GM19397 (cell line): Measurements from ENCODE around the gene SEMA5A.
A peak's percentile ranks its signal among the peaks of the same experiment; 100 is the strongest.

Source experiments
- ATAC-seq: cut with Tn5 transposase; IDR thresholded peaks from one replicate; pipeline ENCODE4 v1.9.1; 2021; ENCODE audit warnings: mild to moderate bottlenecking, moderate library complexity; ENCODE audit not compliant: unreplicated experiment

The SEMA5A gene

GRCh38 chr5:9151684-9152427, 394.0 kb downstream of the SEMA5A start:
- no peak for ATAC-seq

- ATAC-seq, result no peak
Measured at GRCh38 chr5:9149988-9150387, 395.9 kb downstream of the SEMA5A start.

- ATAC-seq, result no peak
Measured at GRCh38 chr5:9148242-9148641, 397.6 kb downstream of the SEMA5A start.

- ATAC-seq, result no peak
Measured at GRCh38 chr5:9140711-9141110, 405.2 kb downstream of the SEMA5A start.

- ATAC-seq, result no peak
Measured at GRCh38 chr5:9140202-9140601, 405.7 kb downstream of the SEMA5A start.

- ATAC-seq, result no peak
Measured at GRCh38 chr5:9139344-9139743, 406.5 kb downstream of the SEMA5A start.

GRCh38 chr5:9128136-9128535, 417.7 kb downstream of the SEMA5A start:
- ATAC-seq, result no peak

GRCh38 chr5:9126490-9126889, 419.4 kb downstream of the SEMA5A start:
- ATAC-seq, result peak; percentile 60

GRCh38 chr5:9125852-9126251, 420.0 kb downstream of the SEMA5A start:
- ATAC-seq, result peak; percentile 73

- ATAC-seq, result no peak
Measured at GRCh38 chr5:9124838-9125237, 421.0 kb downstream of the SEMA5A start.

GRCh38 chr5:9124071-9124470, 421.8 kb downstream of the SEMA5A start:
- ATAC-seq, result no peak

- no peak for ATAC-seq
Measured at GRCh38 chr5:9122528-9122927, 423.3 kb downstream of the SEMA5A start.

GRCh38 chr5:9121597-9121996, 424.3 kb downstream of the SEMA5A start:
- ATAC-seq, result no peak

GRCh38 chr5:9118852-9119251, 427.0 kb downstream of the SEMA5A start:
- no peak for ATAC-seq

GRCh38 chr5:9115093-9115492, 430.8 kb downstream of the SEMA5A start:
- no peak for ATAC-seq

GRCh38 chr5:9112520-9113291, 433.2 kb downstream of the SEMA5A start:
- no peak for ATAC-seq

GRCh38 chr5:9108162-9108561, 437.7 kb downstream of the SEMA5A start:
- no peak for ATAC-seq

- ATAC-seq, result no peak
Measured at GRCh38 chr5:9105851-9106250, 440.0 kb downstream of the SEMA5A start.

GRCh38 chr5:9104571-9105339, 441.1 kb downstream of the SEMA5A start:
- ATAC-seq, result no peak

GRCh38 chr5:9103290-9103689, 442.6 kb downstream of the SEMA5A start:
- no peak for ATAC-seq

- ATAC-seq, result no peak
Measured at GRCh38 chr5:9099689-9100088, 446.2 kb downstream of the SEMA5A start.

- no peak for ATAC-seq
Measured at GRCh38 chr5:9098990-9099389, 446.9 kb downstream of the SEMA5A start.
